ENCODE data around the gene CACNG5. TPM values are rescaled to one million over a fixed set of nuclear protein-coding genes. Genes with fewer than 3 reads are reported as not detected.

CACNG5 gene
- total and polyA plus RNA-seq, 4 donors = not detected

- Histone ChIP-seq H3K9me3 (ENCODE audit: control insufficient read depth in 4 of 4, low read length in 3 of 4) (no peaks in the 10 kb centered on the region), H3K27ac (ENCODE audit: low read depth in 1 of 2, low read length in 2 of 2) (no peak overlapping the region)
- 86% methylated on average over 10 of the region's 10 CpGs for WGBS
Observed at GRCh38 chr17:66898536-66898935, 63.6 kb downstream of the CACNG5 start.

More at GRCh38 chr17:66898536-66898935, 63.6 kb downstream of the CACNG5 start:
- no peak for DNase-seq (ENCODE audit: low spot score)
- no peak overlapping the region for H3K9ac ChIP-seq (ENCODE audit: low read depth in 1 of 2, low read length in 2 of 2)
- no peak for TF ChIP-seq FOXA1 (IDR thresholded peaks at IDR 0.05)
- no peak for TF ChIP-seq SP1 (IDR thresholded peaks at IDR 0.05)
- no peak for TF ChIP-seq HNF4G (IDR thresholded peaks at IDR 0.05)
- TF ChIP-seq YY1 (IDR thresholded peaks at IDR 0.05) = no peak
- TF ChIP-seq RAD21 (IDR thresholded peaks at IDR 0.05) = no peak
- TF ChIP-seq NR2F2 (IDR thresholded peaks at IDR 0.05) = no peak
- TF ChIP-seq CTCF (IDR thresholded peaks at IDR 0.05; ENCODE audit: low read depth, low read length, missing input control) = no peak
- TF ChIP-seq REST (IDR thresholded peaks at IDR 0.05) = no peak
- TF ChIP-seq JUND (IDR thresholded peaks at IDR 0.05) = no peak
- TF ChIP-seq ATF3 (IDR thresholded peaks at IDR 0.05) = no peak
- no peak for TF ChIP-seq RXRA (IDR thresholded peaks at IDR 0.05)
- no peak for TF ChIP-seq EGR1 (IDR thresholded peaks at IDR 0.05; ENCODE audit: low read depth in 2 of 2)
- no peak for TF ChIP-seq FOXA2 (IDR thresholded peaks at IDR 0.05)
- no peak overlapping the region for H3K4me3 ChIP-seq (ENCODE audit: low read depth in 1 of 3, low read length in 3 of 3)
- H3K4me1 ChIP-seq (ENCODE audit: control insufficient read depth in 4 of 4, insufficient read depth in 4 of 4, low read length in 3 of 4) = no peaks in the 10 kb centered on the region
- H3K27me3 ChIP-seq (ENCODE audit: control insufficient read depth in 4 of 4, insufficient read depth in 4 of 4, low read length in 3 of 4) = peaks cover 0 to 2% (median 0%) of the 10 kb centered on the region in 4 donors
- no peaks in the 10 kb centered on the region for H3K36me3 ChIP-seq (ENCODE audit: control insufficient read depth in 4 of 4, insufficient read depth in 3 of 4, low read depth in 1 of 4, low read length in 3 of 4)
